Mesenchymal stem cell (in vitro differentiated cells and primary cell): ENCODE measurements around the gene MARVELD1. TPM values are rescaled to one million over a fixed set of nuclear protein-coding genes. Genes with fewer than 3 reads are reported as not detected.
A peak's percentile ranks its signal among the peaks of the same experiment; 100 is the strongest.

ENCODE experiments used
- DNase-seq: peaks from one replicate; pipeline ENCODE4 v3.0.0-alpha.2; 2013
- H2AFZ ChIP-seq: one replicate; pipeline ENCODE4 v1.6.1; 2013; ENCODE audit warnings: low read depth, mild to moderate bottlenecking, control low read depth, inconsistent platforms, low read length, moderate library complexity
- H2AK5ac ChIP-seq: 2 replicates; pipeline ENCODE4 v1.6.1; 2013; ENCODE audit warnings: low read length, moderate library complexity, mild to moderate bottlenecking, inconsistent platforms; ENCODE audit not compliant: severe bottlenecking
- H2BK120ac ChIP-seq: one replicate; pipeline ENCODE4 v1.6.1; 2013; ENCODE audit warnings: low read depth, mild to moderate bottlenecking, inconsistent platforms, low read length, moderate library complexity
- H2BK12ac ChIP-seq, 2 experiments: one replicate each; pipeline ENCODE4 v1.6.1; 2013; ENCODE audit warnings: inconsistent platforms in 2 of 2, low read length in 2 of 2, mild to moderate bottlenecking in 2 of 2, moderate library complexity in 2 of 2, control low read depth in 1 of 2
- H2BK15ac ChIP-seq: one replicate; pipeline ENCODE4 v1.6.1; 2013; ENCODE audit warnings: mild to moderate bottlenecking, low read depth, inconsistent platforms; ENCODE audit not compliant: poor library complexity, severe bottlenecking
- H2BK5ac ChIP-seq: 2 replicates; pipeline ENCODE4 v1.6.1; 2013; ENCODE audit warnings: low read depth, mild to moderate bottlenecking, low read length, control low read depth, inconsistent platforms; ENCODE audit not compliant: poor library complexity, severe bottlenecking
- H3K14ac ChIP-seq, 2 experiments: one replicate each; pipeline ENCODE4 v1.6.1; 2013; ENCODE audit warnings: inconsistent platforms in 2 of 2, low read length in 2 of 2, control low read depth in 1 of 2, mild to moderate bottlenecking in 1 of 2, moderate library complexity in 1 of 2
- H3K18ac ChIP-seq, 2 experiments: one replicate each; pipeline ENCODE4 v1.6.1; 2013; ENCODE audit warnings: inconsistent platforms in 2 of 2, low read length in 2 of 2, control low read depth in 1 of 2, low read depth in 1 of 2, mild to moderate bottlenecking in 1 of 2
- H3K23ac ChIP-seq, 2 experiments: one replicate each; pipeline ENCODE4 v1.6.1; 2013; ENCODE audit warnings: inconsistent platforms in 2 of 2, low read length in 2 of 2, mild to moderate bottlenecking in 2 of 2, moderate library complexity in 2 of 2, control low read depth in 1 of 2
- H3K27ac ChIP-seq: 2 replicates; pipeline ENCODE4 v1.5.1; 2013; ENCODE audit warnings: mild to moderate bottlenecking, moderate library complexity, low read length, control low read depth, inconsistent platforms; ENCODE audit not compliant: poor library complexity, severe bottlenecking
- H3K27me3 ChIP-seq, 2 experiments: 2 replicates each; pipeline versions ENCODE4 v1.6.1 to v1.7.0; 2013; ENCODE audit warnings: low read length in 2 of 2, mild to moderate bottlenecking in 2 of 2, moderate library complexity in 2 of 2, control low read depth in 1 of 2, inconsistent platforms in 1 of 2; ENCODE audit not compliant: control insufficient read depth in 1 of 2, insufficient read depth in 1 of 2
- H3K36me3 ChIP-seq, 2 experiments: 2 replicates each; pipeline versions ENCODE4 v1.6.1 to v1.7.0; 2013; ENCODE audit warnings: low read length in 2 of 2, control low read depth in 1 of 2, inconsistent platforms in 1 of 2, low read depth in 1 of 2, mild to moderate bottlenecking in 1 of 2; ENCODE audit not compliant: insufficient read depth in 2 of 2, control insufficient read depth in 1 of 2
- H3K4ac ChIP-seq, 2 experiments: one replicate each; pipeline ENCODE4 v1.6.1; 2013; ENCODE audit warnings: inconsistent platforms in 2 of 2, low read length in 2 of 2, mild to moderate bottlenecking in 2 of 2, moderate library complexity in 2 of 2, control low read depth in 1 of 2, low read depth in 1 of 2
- H3K4me1 ChIP-seq: 2 replicates; pipeline ENCODE4 v1.6.1; 2013; ENCODE audit warnings: low read depth, low read length, control low read depth; ENCODE audit not compliant: control insufficient read depth, insufficient read depth
- H3K4me2 ChIP-seq: 2 replicates; pipeline ENCODE4 v1.6.1; 2013; ENCODE audit warnings: low read length, mild to moderate bottlenecking, inconsistent platforms; ENCODE audit not compliant: poor library complexity, severe bottlenecking
- H3K4me3 ChIP-seq, 2 experiments: 2 replicates each; pipeline versions ENCODE4 v1.5.1 to v1.7.0; 2013; ENCODE audit warnings: low read length in 2 of 2, mild to moderate bottlenecking in 2 of 2, control low read depth in 1 of 2, low read depth in 1 of 2; ENCODE audit not compliant: insufficient read depth in 1 of 2
- H3K79me1 ChIP-seq: replicated peaks from 2 replicates; pipeline ENCODE4 v1.6.1; 2013; ENCODE audit warnings: mild to moderate bottlenecking, control low read depth, low read length, inconsistent platforms; ENCODE audit not compliant: poor library complexity, severe bottlenecking
- H3K9ac ChIP-seq: 2 replicates; pipeline ENCODE4 v1.7.0; 2013; ENCODE audit warnings: mild to moderate bottlenecking, low read length, moderate library complexity
- H3K9me3 ChIP-seq: 2 replicates; pipeline ENCODE4 v1.7.0; 2013; ENCODE audit warnings: mild to moderate bottlenecking, low read length; ENCODE audit not compliant: control insufficient read depth
- H4K8ac ChIP-seq: one replicate; pipeline ENCODE4 v1.6.1; 2013; ENCODE audit warnings: inconsistent platforms, mild to moderate bottlenecking, low read length, moderate library complexity
- H4K91ac ChIP-seq: one replicate; pipeline ENCODE4 v1.6.1; 2013; ENCODE audit warnings: mild to moderate bottlenecking, low read length, inconsistent platforms
- WGBS: methylation state at CpG from one replicate; pipeline ENCODE4 v1.1.7; 2013; ENCODE audit warnings: mixed read lengths; 5-methylcytosine and 5-hydroxymethylcytosine counted together
- polyA plus RNA-seq, 2 experiments: library from polyadenylated mRNA; stranded (reverse); fragments of 200-250 nt; gene quantifications; one replicate each; pipeline ENCODE4 v1.2.3, GENCODE V29; 2013

Gene MARVELD1
- 67.9 TPM for polyA plus RNA-seq (2013, experiment 1 of 2)
- 69.0 TPM for polyA plus RNA-seq (2013, experiment 2 of 2)

GRCh38 chr10:97713339-97713825, at the start of gene MARVELD1:
Gene MARVELD1, plus strand, starts transcription at chr10:97713730. Its CDS starts 147 bp downstream, at chr10:97713877.
- H3K18ac ChIP-seq = peak within 1 kb of the TSS; percentile 97 to 100
- peak within 1 kb of the TSS; percentile 83 for H4K8ac ChIP-seq
- H3K23ac ChIP-seq = peak within 1 kb of the TSS; percentile 0 to 96
- H2BK120ac ChIP-seq = peak within 1 kb of the TSS; percentile 86
- H3K9ac ChIP-seq = peak within 1 kb of the TSS; percentile 97
- peak within 1 kb of the TSS; percentile 66 for H2AK5ac ChIP-seq
- peaks cover 21% of the 10 kb centered on the region for H3K79me1 ChIP-seq
- peak within 1 kb of the TSS; percentile 78 for H2AFZ ChIP-seq
- H3K4ac ChIP-seq = peak within 1 kb of the TSS; percentile 97 to 99
- DNase-seq = peak; percentile 83
- H3K4me3 ChIP-seq = peak within 1 kb of the TSS; percentile 83 to 93
- no peaks in the 10 kb centered on the region for H3K27me3 ChIP-seq
- peak within 1 kb of the TSS; percentile 62 for H3K4me2 ChIP-seq
- peak within 1 kb of the TSS; percentile 63 for H2BK5ac ChIP-seq
- peak within 1 kb of the TSS; percentile 15 to 100 for H3K14ac ChIP-seq
- peak within 1 kb of the TSS; percentile 95 for H4K91ac ChIP-seq
- no peaks in the 10 kb centered on the region for H3K9me3 ChIP-seq
- peak within 1 kb of the TSS; percentile 84 for H2BK15ac ChIP-seq
- H3K36me3 ChIP-seq = peaks cover 14 to 25% of the 10 kb centered on the region in 2 experiments
- 2% methylated on average over 33 of the region's 37 CpGs for WGBS
- H2BK12ac ChIP-seq = peak within 1 kb of the TSS; percentile 60 to 62
- peaks cover 30% of the 10 kb centered on the region for H3K4me1 ChIP-seq
- peak within 1 kb of the TSS; percentile 88 for H3K27ac ChIP-seq

GRCh38 chr10:97664282-97664850, 49.2 kb upstream of the MARVELD1 start:
- H2BK120ac ChIP-seq = no peak overlapping the region
- WGBS = 100% methylated on average over 1 of the region's 1 CpG
- no peak overlapping the region for H3K23ac ChIP-seq

GRCh38 chr10:97666992-97667391, 46.5 kb upstream of the MARVELD1 start:
- DNase-seq = no peak
- 99% methylated on average over 7 of the region's 7 CpGs for WGBS
- Histone ChIP-seq H3K4me1 (no peaks in the 10 kb centered on the region), H3K27ac (no peak overlapping the region), H3K9me3 (no peaks in the 10 kb centered on the region), H2BK5ac (no peak overlapping the region), H2AFZ (no peak overlapping the region), H3K27me3 (no peaks in the 10 kb centered on the region), H3K4me2 (no peak overlapping the region), H2BK12ac (no peak overlapping the region), H3K79me1 (peaks cover 4% of the 10 kb centered on the region), H3K4me3 (no peak overlapping the region), H4K91ac (no peak overlapping the region), H3K9ac (no peak overlapping the region), H2BK120ac (no peak overlapping the region), H3K18ac (no peak overlapping the region), H3K4ac (no peak overlapping the region), H3K36me3 (peaks cover 21 to 91% of the 10 kb centered on the region in 2 experiments), H3K14ac (no peak overlapping the region), H3K23ac (no peak overlapping the region), H4K8ac (no peak overlapping the region), H2BK15ac (no peak overlapping the region), H2AK5ac (no peak overlapping the region)

More at GRCh38 chr10:97664282-97664850, 49.2 kb upstream of the MARVELD1 start:
- Histone ChIP-seq H3K36me3 (peaks cover 21 to 77% of the 10 kb centered on the region in 2 experiments), H3K79me1 (peaks cover 6% of the 10 kb centered on the region), H3K27me3 (no peaks in the 10 kb centered on the region), H3K4me1 (no peaks in the 10 kb centered on the region), H2AK5ac (no peak overlapping the region), H3K4ac (no peak overlapping the region), H3K14ac (no peak overlapping the region), H4K91ac (no peak overlapping the region), H4K8ac (no peak overlapping the region), H3K4me3 (no peak overlapping the region), H3K9ac (no peak overlapping the region), H2AFZ (no peak overlapping the region), H2BK5ac (no peak overlapping the region), H3K27ac (no peak overlapping the region), H3K4me2 (no peak overlapping the region), H2BK15ac (no peak overlapping the region), H2BK12ac (no peak overlapping the region), H3K9me3 (no peaks in the 10 kb centered on the region), H3K18ac (no peak overlapping the region)
- no peak for DNase-seq

GRCh38 chr10:97667463-97667862, 46.1 kb upstream of the MARVELD1 start:
- Histone ChIP-seq H2BK120ac (no peak overlapping the region), H3K18ac (no peak overlapping the region), H2AK5ac (no peak overlapping the region), H3K79me1 (peaks cover under 1% of the 10 kb centered on the region), H3K27me3 (no peaks in the 10 kb centered on the region), H2AFZ (no peak overlapping the region), H2BK15ac (no peak overlapping the region), H3K4ac (no peak overlapping the region), H3K4me1 (no peaks in the 10 kb centered on the region), H3K14ac (no peak overlapping the region), H4K91ac (no peak overlapping the region), H3K23ac (no peak overlapping the region), H3K4me2 (no peak overlapping the region), H3K4me3 (no peak overlapping the region), H3K27ac (no peak overlapping the region), H4K8ac (no peak overlapping the region), H2BK5ac (no peak overlapping the region), H2BK12ac (no peak overlapping the region), H3K9me3 (no peaks in the 10 kb centered on the region), H3K36me3 (peaks cover 21 to 90% of the 10 kb centered on the region in 2 experiments), H3K9ac (no peak overlapping the region)
- WGBS = 98% methylated on average over 6 of the region's 6 CpGs
- no peak for DNase-seq
